ENCODE data around the gene ADAP1. TPM values are rescaled to one million over a fixed set of nuclear protein-coding genes. Genes with fewer than 3 reads are reported as not detected.

Gene ADAP1
- total RNA-seq, 1 experiment from 2014 or later: 34.0 TPM

- intact Hi-C loops (cut with micrococcal nuclease): no loop called here
- Histone ChIP-seq H2AFZ (ENCODE audit: low read depth, low read length, poor library complexity, severe bottlenecking) (no peak overlapping the region), H3K9ac (ENCODE audit: low read length) (no peak overlapping the region), H4K20me1 (ENCODE audit: insufficient read depth) (no peaks in the 10 kb centered on the region), H3K4me2 (ENCODE audit: low read length) (no peak overlapping the region), H3K79me2 (ENCODE audit: insufficient read depth, low read length) (peaks cover 12% of the 10 kb centered on the region; the same call in 1 of the 2 replicates), H3K9me3 (ENCODE audit: control insufficient read depth in 1 of 2, insufficient read depth in 1 of 2, low read depth in 1 of 2, low read length in 2 of 2) (no peaks in the 10 kb centered on the region), H3K4me3 (replicated peaks in 1 of 2; ENCODE audit: low read depth in 1 of 2, low read length in 2 of 2) (no peak overlapping the region), H3K36me3 (ENCODE audit: control insufficient read depth in 1 of 2, insufficient read depth in 2 of 2, low read length in 2 of 2) (peaks cover 32 to 37% of the 10 kb centered on the region in 2 experiments), H3K9me2 (ENCODE audit: insufficient read depth) (no peaks in the 10 kb centered on the region), H3K4me1 (ENCODE audit: control insufficient read depth in 1 of 2, insufficient read depth in 2 of 2, low read length in 2 of 2) (peaks cover 4 to 14% of the 10 kb centered on the region in 2 experiments; a peak in 3 of 4 replicates), H3K27me3 (ENCODE audit: insufficient read depth, low read length) (no peaks in the 10 kb centered on the region), H3K27ac (ENCODE audit: low read depth, low read length) (no peak overlapping the region)
- DNase-seq (ENCODE audit: low read depth, low spot score): no peak
- CTCF ChIA-PET: no interaction called here
- no TSS peak for BruUV-seq (replicated peaks)
- RAD21 ChIA-PET (ENCODE audit: low non-redundant PET in 1 of 2, low total read pairs in 2 of 2, uncharacterized antibody in 2 of 2, unreplicated experiment in 2 of 2): interaction anchor here in 1 of 2 experiments (0.7 kb wide), 1 partner anchor 117 kb away, joined by 3 read pairs; no protein-coding TSS in a partner anchor
- POLR2A ChIA-PET: no interaction called here
- TF ChIP-seq ZNF274 (IDR thresholded peaks at IDR 0.05; ENCODE audit: low read depth, low read length): no peak
- no peak for TF ChIP-seq YY1 (IDR thresholded peaks at IDR 0.05; ENCODE audit: extremely low read depth, insufficient replicate concordance, low read depth, low read length)
- TF ChIP-seq JUND (IDR thresholded peaks at IDR 0.05): no peak
- TF ChIP-seq, protein P1, sequence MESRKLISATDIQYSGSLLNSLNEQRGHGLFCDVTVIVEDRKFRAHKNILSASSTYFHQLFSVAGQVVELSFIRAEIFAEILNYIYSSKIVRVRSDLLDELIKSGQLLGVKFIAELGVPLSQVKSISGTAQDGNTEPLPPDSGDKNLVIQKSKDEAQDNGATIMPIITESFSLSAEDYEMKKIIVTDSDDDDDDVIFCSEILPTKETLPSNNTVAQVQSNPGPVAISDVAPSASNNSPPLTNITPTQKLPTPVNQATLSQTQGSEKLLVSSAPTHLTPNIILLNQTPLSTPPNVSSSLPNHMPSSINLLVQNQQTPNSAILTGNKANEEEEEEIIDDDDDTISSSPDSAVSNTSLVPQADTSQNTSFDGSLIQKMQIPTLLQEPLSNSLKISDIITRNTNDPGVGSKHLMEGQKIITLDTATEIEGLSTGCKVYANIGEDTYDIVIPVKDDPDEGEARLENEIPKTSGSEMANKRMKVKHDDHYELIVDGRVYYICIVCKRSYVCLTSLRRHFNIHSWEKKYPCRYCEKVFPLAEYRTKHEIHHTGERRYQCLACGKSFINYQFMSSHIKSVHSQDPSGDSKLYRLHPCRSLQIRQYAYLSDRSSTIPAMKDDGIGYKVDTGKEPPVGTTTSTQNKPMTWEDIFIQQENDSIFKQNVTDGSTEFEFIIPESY (IDR thresholded peaks at IDR 0.05; ENCODE audit: extremely low read depth, insufficient replicate concordance, low read length): no peak
- TF ChIP-seq, protein P2, sequence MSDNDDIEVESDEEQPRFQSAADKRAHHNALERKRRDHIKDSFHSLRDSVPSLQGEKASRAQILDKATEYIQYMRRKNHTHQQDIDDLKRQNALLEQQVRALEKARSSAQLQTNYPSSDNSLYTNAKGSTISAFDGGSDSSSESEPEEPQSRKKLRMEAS (IDR thresholded peaks at IDR 0.05): no peak
- TF ChIP-seq, protein P3, sequence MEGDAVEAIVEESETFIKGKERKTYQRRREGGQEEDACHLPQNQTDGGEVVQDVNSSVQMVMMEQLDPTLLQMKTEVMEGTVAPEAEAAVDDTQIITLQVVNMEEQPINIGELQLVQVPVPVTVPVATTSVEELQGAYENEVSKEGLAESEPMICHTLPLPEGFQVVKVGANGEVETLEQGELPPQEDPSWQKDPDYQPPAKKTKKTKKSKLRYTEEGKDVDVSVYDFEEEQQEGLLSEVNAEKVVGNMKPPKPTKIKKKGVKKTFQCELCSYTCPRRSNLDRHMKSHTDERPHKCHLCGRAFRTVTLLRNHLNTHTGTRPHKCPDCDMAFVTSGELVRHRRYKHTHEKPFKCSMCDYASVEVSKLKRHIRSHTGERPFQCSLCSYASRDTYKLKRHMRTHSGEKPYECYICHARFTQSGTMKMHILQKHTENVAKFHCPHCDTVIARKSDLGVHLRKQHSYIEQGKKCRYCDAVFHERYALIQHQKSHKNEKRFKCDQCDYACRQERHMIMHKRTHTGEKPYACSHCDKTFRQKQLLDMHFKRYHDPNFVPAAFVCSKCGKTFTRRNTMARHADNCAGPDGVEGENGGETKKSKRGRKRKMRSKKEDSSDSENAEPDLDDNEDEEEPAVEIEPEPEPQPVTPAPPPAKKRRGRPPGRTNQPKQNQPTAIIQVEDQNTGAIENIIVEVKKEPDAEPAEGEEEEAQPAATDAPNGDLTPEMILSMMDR (IDR thresholded peaks at IDR 0.05 in 2 of 3, conservative IDR thresholded peaks at IDR 0.05 in 1 of 3; ENCODE audit: borderline replicate concordance in 1 of 3, insufficient read depth in 1 of 3, low read depth in 2 of 3, low read length in 2 of 3): no peak
- no peak for TF ChIP-seq SRF (IDR thresholded peaks at IDR 0.05; ENCODE audit: low read depth)
- TF ChIP-seq CEBPB (IDR thresholded peaks at IDR 0.05; ENCODE audit: low read depth): no peak
- no peak for TF ChIP-seq POLR2AphosphoS5 (IDR thresholded peaks at IDR 0.05; ENCODE audit: low read depth, low read length)
- TF ChIP-seq REST (IDR thresholded peaks at IDR 0.05; ENCODE audit: low read depth): no peak
- TF ChIP-seq ELF1 (IDR thresholded peaks at IDR 0.05; ENCODE audit: borderline replicate concordance, low read depth): no peak
- ATAC-seq: no peak
Observed at GRCh38 chr7:869348-869747, 85.1 kb downstream of the ADAP1 start.
